GM12878 (cell line): ENCODE measurements around the gene ATXN1. TPM values are rescaled to one million over a fixed set of nuclear protein-coding genes. Genes with fewer than 3 reads are reported as not detected.

Experiments used
- ATAC-seq: fragments of 200-7000 bp; cut with Tn5 transposase; 3 replicates; pipeline ENCODE4 v1.9.1; 2020; ENCODE audit warnings: mild to moderate bottlenecking, moderate library complexity
- BruUV-seq: library from RNA; stranded (reverse); fragments of 400-500 nt; replicated peaks from 2 replicates; lab custom pipeline; 2021; lab: Mats Ljungman, UMichigan
- CTCF ChIA-PET: fragments of 300-600 bp; sonication (Branson Sonifier 250); formaldehyde crosslinking; extraction: SDS; loops from one replicate; lab custom pipeline; 2021; ENCODE audit warnings: inconsistent platforms; lab: Yijun Ruan, JAX
- POLR2A ChIA-PET: fragments of 350-600 bp; formaldehyde crosslinking; extraction: SDS; loops from one replicate; lab custom pipeline; 2021; ENCODE audit warnings: inconsistent platforms; lab: Charles Lee
- RAD21 ChIA-PET: fragments of 300-600 bp; sonication (Branson Sonifier 250); formaldehyde crosslinking; loops from one replicate; lab custom pipeline; 2023; ENCODE audit warnings: antibody characterized with exemption; ENCODE audit not compliant: unreplicated experiment; lab: Charles Lee
- SMC1A ChIA-PET: fragments of 300-600 bp; sonication (Branson Sonifier 250); formaldehyde crosslinking; loops from one replicate; lab custom pipeline; 2023; ENCODE audit not compliant: unreplicated experiment, uncharacterized antibody; lab: Charles Lee
- DNase-seq: peaks from one replicate; pipeline ENCODE4 v3.0.0-alpha.2; 2011; ENCODE audit warnings: low read depth, low spot score
- FAIRE-seq: peaks from 3 replicates; lab custom pipeline; 2011; peaks lifted over from hg19 to GRCh38; lab: Jason Lieb, UNC
- H2AFZ ChIP-seq: 2 replicates; pipeline ENCODE4 v1.6.0; 2011; ENCODE audit warnings: low read depth, low read length, control low read depth; ENCODE audit not compliant: control insufficient read depth
- H3K27ac ChIP-seq: 2 replicates; pipeline ENCODE4 v1.5.1; 2011; ENCODE audit warnings: control low read depth; ENCODE audit not compliant: control insufficient read depth, insufficient read depth
- H3K27me3 ChIP-seq, 2 experiments: replicated peaks in 1 of 2; 2 replicates each; pipeline versions ENCODE4 v1.6.0 to v1.6.1; 2011; ENCODE audit warnings: low read length in 1 of 2; ENCODE audit not compliant: control insufficient read depth in 2 of 2, insufficient read depth in 2 of 2
- H3K36me3 ChIP-seq, 2 experiments: 2 replicates each; pipeline ENCODE4 v1.5.1; 2011; ENCODE audit warnings: low read length in 1 of 2; ENCODE audit not compliant: control insufficient read depth in 2 of 2, insufficient read depth in 2 of 2
- H3K4me1 ChIP-seq: 2 replicates; pipeline ENCODE4 v1.6.1; 2011; ENCODE audit warnings: mild to moderate bottlenecking, low read length, moderate library complexity, mixed read lengths; ENCODE audit not compliant: control insufficient read depth, insufficient read depth
- H3K4me2 ChIP-seq: 2 replicates; pipeline ENCODE4 v1.6.0; 2011; ENCODE audit warnings: control low read depth; ENCODE audit not compliant: control insufficient read depth, insufficient read depth
- H3K4me3 ChIP-seq: fragments of 200-600 bp; sonication (generic); 2 replicates; pipeline ENCODE4 v1.5.1; 2016
- H3K79me2 ChIP-seq: 2 replicates; pipeline ENCODE4 v1.6.0; 2011; ENCODE audit warnings: low read length; ENCODE audit not compliant: control insufficient read depth, insufficient read depth
- H3K9ac ChIP-seq: 2 replicates; pipeline ENCODE4 v1.8.0; 2011; ENCODE audit warnings: low read length, control low read depth, mixed read lengths; ENCODE audit not compliant: control insufficient read depth, insufficient read depth
- H3K9me3 ChIP-seq: replicated peaks from 3 replicates; pipeline ENCODE4 v1.5.1; 2011; ENCODE audit warnings: mild to moderate bottlenecking, low read length; ENCODE audit not compliant: control insufficient read depth, insufficient read depth
- H4K20me1 ChIP-seq: 2 replicates; pipeline ENCODE4 v1.6.0; 2011; ENCODE audit not compliant: control insufficient read depth, insufficient read depth
- ASH2L ChIP-seq: fragments of 300-600, 200-600 bp; sonication (generic); IDR thresholded peaks from 2 replicates; pipeline ENCODE4 v1.6.1; 2017; ENCODE audit warnings: low read depth, mild to moderate bottlenecking, borderline replicate concordance
- ATF7 ChIP-seq: fragments of 450-650 bp; IDR thresholded peaks from 2 replicates; pipeline ENCODE4 v1.6.1; 2016; ENCODE audit warnings: low read depth, mild to moderate bottlenecking
- BMI1 ChIP-seq: fragments of 450-650 bp; IDR thresholded peaks from 2 replicates; pipeline ENCODE4 v1.6.1; 2016; ENCODE audit warnings: mild to moderate bottlenecking, moderate library complexity, borderline replicate concordance
- CBX5 ChIP-seq: sonication (generic); IDR thresholded peaks from 2 replicates; pipeline ENCODE4 v1.6.1; 2016; ENCODE audit warnings: low read depth, moderate library complexity, mild to moderate bottlenecking, inconsistent platforms
- ETV6 ChIP-seq, 2 experiments: fragments of 450-650 bp in 1 of 2; IDR thresholded peaks in 1 of 2; conservative IDR thresholded peaks in 1 of 2; 2 replicates each; pipeline ENCODE4 v1.6.1; 2014; ENCODE audit warnings: antibody characterized with exemption in 1 of 2, borderline replicate concordance in 1 of 2, low read depth in 1 of 2, mild to moderate bottlenecking in 1 of 2, moderate library complexity in 1 of 2
- GATAD2B ChIP-seq: fragments of 450-650 bp; conservative IDR thresholded peaks from 2 replicates; pipeline ENCODE4 v1.6.1; 2017; ENCODE audit warnings: low read depth, mild to moderate bottlenecking, moderate library complexity
- HDAC2 ChIP-seq: fragments of 200-600 bp; sonication (generic); IDR thresholded peaks from 2 replicates; pipeline ENCODE4 v1.6.1; 2017
- IKZF2 ChIP-seq, 2 experiments: fragments of 450-650 bp; IDR thresholded peaks; 2 replicates each; pipeline ENCODE4 v1.6.1; 2017; ENCODE audit warnings: mild to moderate bottlenecking in 2 of 2, moderate library complexity in 2 of 2
- MXI1 ChIP-seq: fragments of 150-350 bp; IDR thresholded peaks from 2 replicates; pipeline ENCODE4 v1.6.1; 2011; ENCODE audit warnings: low read depth, mild to moderate bottlenecking, inconsistent platforms, low read length, improper control_type of control experiment
- RBBP5 ChIP-seq: fragments of 200-600 bp; sonication (generic); conservative IDR thresholded peaks from 2 replicates; pipeline ENCODE4 v1.6.1; 2016
- RCOR1 ChIP-seq: conservative IDR thresholded peaks from 2 replicates; pipeline ENCODE4 v1.6.1; 2012; ENCODE audit warnings: low read depth, low read length, improper control_type of control experiment
- SMAD5 ChIP-seq: IDR thresholded peaks from 2 replicates; pipeline ENCODE4 v1.6.1; 2016; ENCODE audit warnings: antibody characterized with exemption, low read depth
- STAT3 ChIP-seq: IDR thresholded peaks from 2 replicates; pipeline ENCODE4 v1.6.1; 2011; ENCODE audit warnings: low read depth, low read length, improper control_type of control experiment
- ZZZ3 ChIP-seq: IDR thresholded peaks from 2 replicates; pipeline ENCODE4 v1.6.1; 2011; ENCODE audit warnings: low read depth; ENCODE audit not compliant: control insufficient read depth, insufficient read length
- WGBS: methylation state at CpG from one replicate; pipeline ENCODE4 v1.1.6; 2016; ENCODE audit warnings: low lambda C conversion rate; ENCODE audit not compliant: insufficient replicate concordance, insufficient coverage; ENCODE audit errors: missing lambda C conversion rate; 5-methylcytosine and 5-hydroxymethylcytosine counted together
- in situ Hi-C: fragments of 300-500 bp; cut with MboI; formaldehyde crosslinking; loops from 9 replicates; pipeline ENCODE4 v1.14.3; 2018; ENCODE audit warnings: mixed read lengths
- intact Hi-C: fragments of 100-400 bp; cut with micrococcal nuclease; formaldehyde crosslinking; loops from one replicate; pipeline ENCODE4 v1.14.2; 2022; ENCODE audit not compliant: unreplicated experiment
- polyA plus RNA-seq, 11 experiments: library from polyadenylated mRNA; depleted of rRNA in 4 of 11; unstranded in 6 of 11; stranded (reverse) in 5 of 11; fragments of >200 nt; fragmentation: Nextera tagmentation in 4 of 11; fragmentation: Illumina TruSeq in 1 of 11; extraction: Ambion mirVana in 4 of 11; extraction: Trizol in 1 of 11; gene quantifications; 1 replicate in 1 of 11; 2 replicates in 10 of 11; pipeline versions ENCODE4 v1.2.1 to v1.2.3, GENCODE V29; 2011 to 2016; ENCODE audit warnings: inconsistent platforms in 2 of 11, missing spikeins in 2 of 11, low read depth in 1 of 11
- total RNA-seq, 4 experiments: library from RNA; depleted of rRNA in 3 of 4; stranded (reverse); fragments of >200 nt in 3 of 4; fragmentation: Illumina TruSeq in 1 of 4; extraction: Trizol in 1 of 4; gene quantifications; 2 replicates each; pipeline versions ENCODE4 v1.2.1 to v1.2.3, GENCODE V29; 2013 to 2021
- TF ChIP-seq, protein P1 (sequence below), 3 experiments: IDR thresholded peaks in 2 of 3; conservative IDR thresholded peaks in 1 of 3; 2 replicates each; pipeline ENCODE4 v1.5.1; 2011; ENCODE audit warnings: low read depth in 3 of 3, low read length in 3 of 3, mild to moderate bottlenecking in 3 of 3, control low read depth in 2 of 3, moderate library complexity in 2 of 3, inconsistent platforms in 1 of 3, mixed read lengths in 1 of 3; ENCODE audit not compliant: control insufficient read depth in 2 of 3, insufficient read depth in 1 of 3; ENCODE audit errors: extremely low read depth in 1 of 3

The ATXN1 gene
- total and polyA plus RNA-seq, 10 of the 15 experiments (the other 5 are each of a cell fraction or from before 2014, with no cell fraction given): 12.2 to 51.2 (median 20.5) TPM

DNA sequence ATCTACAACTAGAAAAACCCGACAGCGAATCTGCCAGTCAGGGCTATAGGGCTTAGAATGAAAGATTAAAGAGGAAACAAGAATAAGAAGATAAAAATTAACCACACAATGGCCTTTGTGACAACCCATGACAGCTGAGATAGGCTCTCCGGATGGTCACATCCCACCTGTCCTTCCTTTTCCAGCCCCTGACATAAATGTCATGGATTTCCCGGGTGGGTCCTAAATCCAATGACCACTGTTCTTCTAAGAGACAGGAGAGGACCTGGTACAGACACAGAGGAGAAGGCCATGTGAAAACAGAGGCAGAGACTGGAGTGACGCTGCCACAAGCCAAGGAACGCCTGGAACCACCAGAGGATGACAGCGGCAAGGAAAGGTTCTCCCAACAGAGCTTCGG lies 41.8 kb downstream of the ATXN1 start:
- no peaks in the 10 kb centered on the region; a peak in 1 of 4 replicates for H3K36me3 ChIP-seq
- TF ChIP-seq GATAD2B: no peak
- no peak for TF ChIP-seq ETV6 (conservative IDR thresholded peaks at IDR 0.05 in 1 of 2, IDR thresholded peaks at IDR 0.05 in 1 of 2; ENCODE audit: borderline replicate concordance in 1 of 2, low read depth in 1 of 2)
- TF ChIP-seq STAT3: no peak
- TF ChIP-seq ATF7: no peak
- TF ChIP-seq ASH2L: no peak
- no peak for TF ChIP-seq SMAD5
- TF ChIP-seq, protein P1, sequence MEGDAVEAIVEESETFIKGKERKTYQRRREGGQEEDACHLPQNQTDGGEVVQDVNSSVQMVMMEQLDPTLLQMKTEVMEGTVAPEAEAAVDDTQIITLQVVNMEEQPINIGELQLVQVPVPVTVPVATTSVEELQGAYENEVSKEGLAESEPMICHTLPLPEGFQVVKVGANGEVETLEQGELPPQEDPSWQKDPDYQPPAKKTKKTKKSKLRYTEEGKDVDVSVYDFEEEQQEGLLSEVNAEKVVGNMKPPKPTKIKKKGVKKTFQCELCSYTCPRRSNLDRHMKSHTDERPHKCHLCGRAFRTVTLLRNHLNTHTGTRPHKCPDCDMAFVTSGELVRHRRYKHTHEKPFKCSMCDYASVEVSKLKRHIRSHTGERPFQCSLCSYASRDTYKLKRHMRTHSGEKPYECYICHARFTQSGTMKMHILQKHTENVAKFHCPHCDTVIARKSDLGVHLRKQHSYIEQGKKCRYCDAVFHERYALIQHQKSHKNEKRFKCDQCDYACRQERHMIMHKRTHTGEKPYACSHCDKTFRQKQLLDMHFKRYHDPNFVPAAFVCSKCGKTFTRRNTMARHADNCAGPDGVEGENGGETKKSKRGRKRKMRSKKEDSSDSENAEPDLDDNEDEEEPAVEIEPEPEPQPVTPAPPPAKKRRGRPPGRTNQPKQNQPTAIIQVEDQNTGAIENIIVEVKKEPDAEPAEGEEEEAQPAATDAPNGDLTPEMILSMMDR (IDR thresholded peaks at IDR 0.05 in 2 of 3, conservative IDR thresholded peaks at IDR 0.05 in 1 of 3; ENCODE audit: control insufficient read depth in 2 of 3, extremely low read depth in 1 of 3, insufficient read depth in 1 of 3, low read depth in 3 of 3, low read length in 3 of 3): no peak
- no peak for TF ChIP-seq BMI1
- TF ChIP-seq RBBP5: no peak
- no peak for TF ChIP-seq RCOR1
- TF ChIP-seq ZZZ3: no peak
- TF ChIP-seq HDAC2: no peak
- no peak for TF ChIP-seq CBX5
- TF ChIP-seq IKZF2 (IDR thresholded peaks at IDR 0.05): no peak
- no peak for TF ChIP-seq MXI1
- TF ChIP-seq, all 136 proteins: peak for 0
- H3K9ac ChIP-seq: no peak overlapping the region
- ChIA-PET SMC1A (interaction anchor here (1.1 to 2.0 kb wide), 3 partner anchors 9 to 30 kb away, joined by 3 to 5 read pairs (median 4); no protein-coding TSS in a partner anchor), RAD21 (interaction anchor here (1.4 kb wide), 1 partner anchor 39 kb away, joined by 6 read pairs; no protein-coding TSS in a partner anchor), POLR2A (no interaction called here), CTCF (interaction anchor here (2.5 kb wide), 1 partner anchor 44 kb away, joined by 6 read pairs; no protein-coding TSS in a partner anchor)
- no TSS peak for BruUV-seq
- DNase-seq: no peak
- intact Hi-C loops: no loop called here
- H3K27ac ChIP-seq: no peak overlapping the region
- ATAC-seq: no peak
- H3K79me2 ChIP-seq: no peaks in the 10 kb centered on the region; the same call in 1 of the 2 replicates
- no peak for FAIRE-seq
- 88% methylated on average over 8 of the region's 8 CpGs for WGBS
- H3K9me3 ChIP-seq: no peaks in the 10 kb centered on the region; the same call in 2 of the 3 replicates
- H2AFZ ChIP-seq: no peak overlapping the region
- in situ Hi-C loops: no loop called here
- no peaks in the 10 kb centered on the region; the same call in 1 of the 2 replicates for H3K4me1 ChIP-seq
- H4K20me1 ChIP-seq: peaks cover 7% of the 10 kb centered on the region
- H3K27me3 ChIP-seq: no peaks in the 10 kb centered on the region; a peak in 1 of 4 replicates
- no peak overlapping the region for H3K4me2 ChIP-seq
- H3K4me3 ChIP-seq: no peak overlapping the region
